ENCODE results near the gene EHMT1. TPM values are rescaled to one million over a fixed set of nuclear protein-coding genes. Genes with fewer than 3 reads are reported as not detected.

EHMT1 gene
- total RNA-seq, 1 donor from 2014 or later = 159 TPM

GRCh38 chr9:137739371-137740309 is 120.8 kb downstream of the EHMT1 start:
- peaks cover 3% of the 10 kb centered on the region for H3K9me3 Mint-ChIP-seq (ENCODE audit: low read depth)
- no peak for DNase-seq (ENCODE audit: low spot score, unreplicated experiment)
- no peak for TF ChIP-seq CTCF (IDR thresholded peaks at IDR 0.05; ENCODE audit: unreplicated experiment)
- peak overlapping the region; percentile 56 for H3K27ac Mint-ChIP-seq
- no peaks in the 10 kb centered on the region for H3K27me3 Mint-ChIP-seq
- H3K4me3 Mint-ChIP-seq (ENCODE audit: low read depth) = no peak overlapping the region
- no peaks in the 10 kb centered on the region for H3K4me1 Mint-ChIP-seq (ENCODE audit: low read depth)
- peaks cover 27% of the 10 kb centered on the region for H3K36me3 Mint-ChIP-seq (ENCODE audit: insufficient read depth)

GRCh38 chr9:137740312-137740711 is 121.5 kb downstream of the EHMT1 start:
- DNase-seq (ENCODE audit: low spot score, unreplicated experiment) = no peak
- H3K27ac Mint-ChIP-seq = no peak overlapping the region
- no peaks in the 10 kb centered on the region for H3K4me1 Mint-ChIP-seq (ENCODE audit: low read depth)
- peaks cover 3% of the 10 kb centered on the region for H3K9me3 Mint-ChIP-seq (ENCODE audit: low read depth)
- H3K36me3 Mint-ChIP-seq (ENCODE audit: insufficient read depth) = peaks cover 25% of the 10 kb centered on the region
- H3K4me3 Mint-ChIP-seq (ENCODE audit: low read depth) = no peak overlapping the region
- H3K27me3 Mint-ChIP-seq = no peaks in the 10 kb centered on the region
- no peak for TF ChIP-seq CTCF (IDR thresholded peaks at IDR 0.05; ENCODE audit: unreplicated experiment)

- no peak for DNase-seq (ENCODE audit: low spot score, unreplicated experiment)
- Mint-ChIP-seq H3K27ac (no peak overlapping the region), H3K36me3 (ENCODE audit: insufficient read depth) (peaks cover 22% of the 10 kb centered on the region), H3K27me3 (no peaks in the 10 kb centered on the region), H3K4me3 (ENCODE audit: low read depth) (no peak overlapping the region), H3K9me3 (ENCODE audit: low read depth) (no peaks in the 10 kb centered on the region), H3K4me1 (ENCODE audit: low read depth) (peaks cover 2% of the 10 kb centered on the region)
- no peak for TF ChIP-seq CTCF (IDR thresholded peaks at IDR 0.05; ENCODE audit: unreplicated experiment)
Measured at GRCh38 chr9:137741330-137741729, 122.5 kb downstream of the EHMT1 start.

- no peaks in the 10 kb centered on the region for H3K9me3 Mint-ChIP-seq (ENCODE audit: low read depth)
- peaks cover 23% of the 10 kb centered on the region for H3K36me3 Mint-ChIP-seq (ENCODE audit: insufficient read depth)
- no peak for TF ChIP-seq CTCF (IDR thresholded peaks at IDR 0.05; ENCODE audit: unreplicated experiment)
- peak overlapping the region; percentile 63 for H3K27ac Mint-ChIP-seq
- H3K4me3 Mint-ChIP-seq (ENCODE audit: low read depth) = no peak overlapping the region
- no peaks in the 10 kb centered on the region for H3K27me3 Mint-ChIP-seq
- H3K4me1 Mint-ChIP-seq (ENCODE audit: low read depth) = peaks cover 2% of the 10 kb centered on the region
- no peak for DNase-seq (ENCODE audit: low spot score, unreplicated experiment)
Measured at GRCh38 chr9:137742698-137743097, 123.9 kb downstream of the EHMT1 start.

GRCh38 chr9:137743695-137744094 is 124.9 kb downstream of the EHMT1 start:
- peaks cover 20% of the 10 kb centered on the region for H3K36me3 Mint-ChIP-seq (ENCODE audit: insufficient read depth)
- peak overlapping the region; percentile 62 for H3K27ac Mint-ChIP-seq
- H3K27me3 Mint-ChIP-seq = no peaks in the 10 kb centered on the region

More at GRCh38 chr9:137743695-137744094, 124.9 kb downstream of the EHMT1 start:
- H3K9me3 Mint-ChIP-seq (ENCODE audit: low read depth) = no peaks in the 10 kb centered on the region
- no peak for TF ChIP-seq CTCF (IDR thresholded peaks at IDR 0.05; ENCODE audit: unreplicated experiment)
- no peak overlapping the region for H3K4me3 Mint-ChIP-seq (ENCODE audit: low read depth)
- no peak for DNase-seq (ENCODE audit: low spot score, unreplicated experiment)
- peaks cover 2% of the 10 kb centered on the region for H3K4me1 Mint-ChIP-seq (ENCODE audit: low read depth)
